ENCODE data around the gene GPR25.

Gene GPR25

DNA sequence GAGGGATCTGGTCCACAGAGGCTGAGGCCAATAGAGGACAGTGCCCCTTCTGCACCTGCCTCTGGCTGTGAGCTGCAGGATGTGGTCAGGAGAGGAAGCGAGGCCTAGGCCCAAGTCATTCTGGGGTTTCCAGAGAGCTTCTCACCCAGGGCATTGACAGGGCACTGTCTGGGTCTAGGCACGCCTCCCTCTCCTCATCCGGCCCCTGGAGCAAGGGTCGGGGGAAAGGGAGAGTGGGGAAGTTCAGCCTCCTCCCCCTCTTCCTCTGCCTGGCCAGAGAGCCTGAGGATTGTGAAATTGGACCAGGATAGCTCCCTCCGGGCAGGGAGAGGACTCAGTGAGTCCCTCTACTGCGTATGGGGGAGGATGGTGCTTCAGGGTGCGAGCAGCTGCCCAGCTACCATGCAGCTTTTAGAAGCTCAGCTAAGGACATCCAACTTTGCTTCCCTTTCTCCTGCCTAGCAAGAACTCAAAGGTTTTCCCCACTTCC is 15.6 kb downstream of the GPR25 start:
- H3K27ac ChIP-seq (ENCODE audit: low read length) = peak overlapping the region; percentile 68

DNA sequence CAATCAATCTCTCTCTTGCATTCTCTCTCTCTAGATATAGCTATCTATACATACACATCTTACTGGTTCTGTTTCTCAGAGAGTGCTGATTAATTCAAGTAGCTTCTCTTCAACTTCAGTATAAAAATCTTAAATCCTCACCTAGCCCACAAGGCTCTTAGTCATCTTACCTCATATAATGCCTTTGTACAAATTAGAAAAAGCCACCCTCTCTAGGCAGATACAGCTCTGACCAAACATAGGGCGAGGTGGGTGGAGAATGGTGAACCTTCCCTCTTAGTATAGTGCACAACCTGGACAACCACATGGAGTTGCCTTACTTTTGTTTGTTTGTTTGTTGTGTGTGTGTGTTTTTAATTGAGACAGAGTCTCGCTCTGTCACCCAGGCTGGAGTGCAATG is 16.8 kb downstream of the GPR25 start:
- Histone ChIP-seq H3K27me3 (ENCODE audit: insufficient read depth, low read length, poor library complexity) (no peaks in the 10 kb centered on the region), H2AFZ (ENCODE audit: low read depth, low read length) (no peak overlapping the region), H3K27ac (ENCODE audit: low read length) (no peak overlapping the region), H3K4me2 (ENCODE audit: insufficient read depth, low read length) (no peak overlapping the region), H3K4me1 (ENCODE audit: insufficient read depth, low read length) (peaks cover 35% of the 10 kb centered on the region), H3K4me3 (ENCODE audit: low read depth in 1 of 2, low read length in 2 of 2) (no peak overlapping the region), H3K9me3 (ENCODE audit: insufficient read depth, low read length, severe bottlenecking) (no peaks in the 10 kb centered on the region), H4K20me1 (ENCODE audit: insufficient read depth, low read length) (no peaks in the 10 kb centered on the region), H3K36me3 (ENCODE audit: insufficient read depth, low read length) (no peaks in the 10 kb centered on the region), H3K79me2 (ENCODE audit: insufficient read depth, low read length) (no peaks in the 10 kb centered on the region), H3K9ac (ENCODE audit: low read depth, low read length) (no peak overlapping the region)
- ATAC-seq (ENCODE audit: insufficient read depth, low read depth) (no peak), DNase-seq (no peak)
- TF ChIP-seq EZH2 (IDR thresholded peaks at IDR 0.05; ENCODE audit: borderline replicate concordance, low read depth, low read length, severe bottlenecking) = no peak
- TF ChIP-seq, protein P1, sequence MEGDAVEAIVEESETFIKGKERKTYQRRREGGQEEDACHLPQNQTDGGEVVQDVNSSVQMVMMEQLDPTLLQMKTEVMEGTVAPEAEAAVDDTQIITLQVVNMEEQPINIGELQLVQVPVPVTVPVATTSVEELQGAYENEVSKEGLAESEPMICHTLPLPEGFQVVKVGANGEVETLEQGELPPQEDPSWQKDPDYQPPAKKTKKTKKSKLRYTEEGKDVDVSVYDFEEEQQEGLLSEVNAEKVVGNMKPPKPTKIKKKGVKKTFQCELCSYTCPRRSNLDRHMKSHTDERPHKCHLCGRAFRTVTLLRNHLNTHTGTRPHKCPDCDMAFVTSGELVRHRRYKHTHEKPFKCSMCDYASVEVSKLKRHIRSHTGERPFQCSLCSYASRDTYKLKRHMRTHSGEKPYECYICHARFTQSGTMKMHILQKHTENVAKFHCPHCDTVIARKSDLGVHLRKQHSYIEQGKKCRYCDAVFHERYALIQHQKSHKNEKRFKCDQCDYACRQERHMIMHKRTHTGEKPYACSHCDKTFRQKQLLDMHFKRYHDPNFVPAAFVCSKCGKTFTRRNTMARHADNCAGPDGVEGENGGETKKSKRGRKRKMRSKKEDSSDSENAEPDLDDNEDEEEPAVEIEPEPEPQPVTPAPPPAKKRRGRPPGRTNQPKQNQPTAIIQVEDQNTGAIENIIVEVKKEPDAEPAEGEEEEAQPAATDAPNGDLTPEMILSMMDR (IDR thresholded peaks at IDR 0.05; ENCODE audit: borderline replicate concordance, extremely low read depth, low read length, poor library complexity, severe bottlenecking) = no peak

More for the DNA sequence above, 15.6 kb downstream of the GPR25 start:
- H3K9ac ChIP-seq (ENCODE audit: low read depth, low read length) = peak overlapping the region; percentile 29; the same call in 1 of the 2 replicates
- peak overlapping the region; percentile 49; the same call in 1 of the 2 replicates for H3K4me2 ChIP-seq (ENCODE audit: insufficient read depth, low read length)
- no peak overlapping the region for H3K4me3 ChIP-seq (ENCODE audit: low read depth in 1 of 2, low read length in 2 of 2)
- DNase-seq = peak; percentile 91
- H2AFZ ChIP-seq (ENCODE audit: low read depth, low read length) = peak overlapping the region; percentile 30; the same call in 1 of the 2 replicates
- H3K4me1 ChIP-seq (ENCODE audit: insufficient read depth, low read length) = peaks cover 35% of the 10 kb centered on the region
- no peaks in the 10 kb centered on the region for H3K27me3 ChIP-seq (ENCODE audit: insufficient read depth, low read length, poor library complexity)
- H3K36me3 ChIP-seq (ENCODE audit: insufficient read depth, low read length) = no peaks in the 10 kb centered on the region
- ATAC-seq (ENCODE audit: insufficient read depth, low read depth) = peak; percentile 98
- no peaks in the 10 kb centered on the region for H4K20me1 ChIP-seq (ENCODE audit: insufficient read depth, low read length)
- H3K9me3 ChIP-seq (ENCODE audit: insufficient read depth, low read length, severe bottlenecking) = no peaks in the 10 kb centered on the region
- TF ChIP-seq, protein P1 (IDR thresholded peaks at IDR 0.05; ENCODE audit: borderline replicate concordance, extremely low read depth, low read length, poor library complexity, severe bottlenecking) = no peak
- TF ChIP-seq EZH2 (IDR thresholded peaks at IDR 0.05; ENCODE audit: borderline replicate concordance, low read depth, low read length, severe bottlenecking) = no peak
- H3K79me2 ChIP-seq (ENCODE audit: insufficient read depth, low read length) = no peaks in the 10 kb centered on the region

DNA sequence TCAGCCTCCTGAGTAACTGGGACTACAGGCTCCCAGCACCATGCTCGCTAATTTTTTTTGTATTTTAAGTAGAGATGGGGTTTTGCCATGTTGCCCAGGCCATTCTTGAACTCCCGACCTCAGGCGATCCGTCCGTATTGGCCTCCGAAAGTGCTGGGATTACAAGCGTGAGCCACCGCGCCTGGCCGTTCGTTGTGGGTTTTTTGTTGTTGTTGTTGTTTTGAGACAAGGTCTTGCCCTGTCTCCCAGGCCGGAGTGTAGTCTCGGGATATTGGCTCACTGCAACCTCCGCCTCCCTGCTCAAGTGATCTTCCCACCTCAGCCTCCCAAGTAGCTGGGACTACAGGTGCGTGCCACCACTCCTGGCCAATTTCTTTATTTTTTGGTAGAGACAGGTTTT is 17.2 kb downstream of the GPR25 start:
- no peak for TF ChIP-seq EZH2 (IDR thresholded peaks at IDR 0.05; ENCODE audit: borderline replicate concordance, low read depth, low read length, severe bottlenecking)
- TF ChIP-seq, protein P1 (IDR thresholded peaks at IDR 0.05; ENCODE audit: borderline replicate concordance, extremely low read depth, low read length, poor library complexity, severe bottlenecking) = no peak
- no peak for ATAC-seq (ENCODE audit: insufficient read depth, low read depth)
- Histone ChIP-seq H3K4me1 (ENCODE audit: insufficient read depth, low read length) (peaks cover 35% of the 10 kb centered on the region), H3K4me2 (ENCODE audit: insufficient read depth, low read length) (no peak overlapping the region), H3K27me3 (ENCODE audit: insufficient read depth, low read length, poor library complexity) (no peaks in the 10 kb centered on the region), H2AFZ (ENCODE audit: low read depth, low read length) (no peak overlapping the region), H3K27ac (ENCODE audit: low read length) (no peak overlapping the region), H3K36me3 (ENCODE audit: insufficient read depth, low read length) (no peaks in the 10 kb centered on the region), H3K79me2 (ENCODE audit: insufficient read depth, low read length) (no peaks in the 10 kb centered on the region), H3K9me3 (ENCODE audit: insufficient read depth, low read length, severe bottlenecking) (no peaks in the 10 kb centered on the region), H4K20me1 (ENCODE audit: insufficient read depth, low read length) (no peaks in the 10 kb centered on the region), H3K9ac (ENCODE audit: low read depth, low read length) (no peak overlapping the region), H3K4me3 (ENCODE audit: low read depth in 1 of 2, low read length in 2 of 2) (no peak overlapping the region)
- no peak for DNase-seq
